Kidney epithelial cell (primary cell): Measurements from ENCODE around the gene COBL. TPM values are rescaled to one million over a fixed set of nuclear protein-coding genes. Genes with fewer than 3 reads are reported as not detected.

ENCODE experiments used
- DNase-seq: peaks from one replicate; pipeline ENCODE4 v3.0.0-alpha.2; 2010; ENCODE audit warnings: low read depth
- H3K27me3 ChIP-seq: 2 replicates; pipeline ENCODE4 v1.6.0; 2011; ENCODE audit warnings: low read length; ENCODE audit not compliant: control insufficient read depth, insufficient read depth
- H3K36me3 ChIP-seq: 2 replicates; pipeline ENCODE4 v1.5.1; 2011; ENCODE audit warnings: low read length; ENCODE audit not compliant: control insufficient read depth, insufficient read depth
- H3K4me3 ChIP-seq: 2 replicates; pipeline ENCODE4 v1.5.1; 2011; ENCODE audit warnings: low read depth, mild to moderate bottlenecking, control low read depth, low read length
- total RNA-seq: library from RNA; depleted of rRNA; stranded (reverse); fragments of >200 nt; gene quantifications from 2 replicates; pipeline ENCODE4 v1.2.3, GENCODE V29; 2015
- TF ChIP-seq, protein P1 (sequence below): IDR thresholded peaks from 2 replicates; pipeline ENCODE4 v1.5.1; 2011; ENCODE audit warnings: mild to moderate bottlenecking, moderate library complexity, low read length, control low read depth, inconsistent platforms; ENCODE audit not compliant: insufficient read depth, poor library complexity, severe bottlenecking

The COBL gene
- total RNA-seq, 1 donor from 2014 or later, result 7.1 TPM

DNA sequence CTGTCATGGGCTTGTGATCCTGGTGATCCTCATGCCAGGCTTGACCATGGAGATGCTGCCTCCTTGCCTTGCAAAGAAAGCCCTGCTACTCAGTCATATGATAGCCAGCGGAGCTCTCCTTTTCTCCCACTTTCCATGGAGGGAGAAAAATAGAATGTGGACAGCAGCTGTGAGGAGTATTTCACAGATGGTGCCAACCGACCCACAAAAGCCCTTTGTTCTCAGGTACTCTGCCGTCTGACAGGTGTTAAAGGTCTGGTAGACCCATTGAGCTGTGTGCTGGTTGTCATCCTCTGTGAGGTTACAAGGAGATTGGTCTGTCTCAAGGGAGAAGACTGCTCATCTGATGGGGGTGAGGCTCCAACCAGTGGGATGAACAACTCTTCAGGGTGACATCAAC is 29.5 kb upstream of the COBL start:
- no peak overlapping the region for H3K4me3 ChIP-seq
- no peaks in the 10 kb centered on the region for H3K27me3 ChIP-seq
- TF ChIP-seq, protein P1, sequence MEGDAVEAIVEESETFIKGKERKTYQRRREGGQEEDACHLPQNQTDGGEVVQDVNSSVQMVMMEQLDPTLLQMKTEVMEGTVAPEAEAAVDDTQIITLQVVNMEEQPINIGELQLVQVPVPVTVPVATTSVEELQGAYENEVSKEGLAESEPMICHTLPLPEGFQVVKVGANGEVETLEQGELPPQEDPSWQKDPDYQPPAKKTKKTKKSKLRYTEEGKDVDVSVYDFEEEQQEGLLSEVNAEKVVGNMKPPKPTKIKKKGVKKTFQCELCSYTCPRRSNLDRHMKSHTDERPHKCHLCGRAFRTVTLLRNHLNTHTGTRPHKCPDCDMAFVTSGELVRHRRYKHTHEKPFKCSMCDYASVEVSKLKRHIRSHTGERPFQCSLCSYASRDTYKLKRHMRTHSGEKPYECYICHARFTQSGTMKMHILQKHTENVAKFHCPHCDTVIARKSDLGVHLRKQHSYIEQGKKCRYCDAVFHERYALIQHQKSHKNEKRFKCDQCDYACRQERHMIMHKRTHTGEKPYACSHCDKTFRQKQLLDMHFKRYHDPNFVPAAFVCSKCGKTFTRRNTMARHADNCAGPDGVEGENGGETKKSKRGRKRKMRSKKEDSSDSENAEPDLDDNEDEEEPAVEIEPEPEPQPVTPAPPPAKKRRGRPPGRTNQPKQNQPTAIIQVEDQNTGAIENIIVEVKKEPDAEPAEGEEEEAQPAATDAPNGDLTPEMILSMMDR, result no peak
- no peak for DNase-seq
- no peaks in the 10 kb centered on the region for H3K36me3 ChIP-seq

DNA sequence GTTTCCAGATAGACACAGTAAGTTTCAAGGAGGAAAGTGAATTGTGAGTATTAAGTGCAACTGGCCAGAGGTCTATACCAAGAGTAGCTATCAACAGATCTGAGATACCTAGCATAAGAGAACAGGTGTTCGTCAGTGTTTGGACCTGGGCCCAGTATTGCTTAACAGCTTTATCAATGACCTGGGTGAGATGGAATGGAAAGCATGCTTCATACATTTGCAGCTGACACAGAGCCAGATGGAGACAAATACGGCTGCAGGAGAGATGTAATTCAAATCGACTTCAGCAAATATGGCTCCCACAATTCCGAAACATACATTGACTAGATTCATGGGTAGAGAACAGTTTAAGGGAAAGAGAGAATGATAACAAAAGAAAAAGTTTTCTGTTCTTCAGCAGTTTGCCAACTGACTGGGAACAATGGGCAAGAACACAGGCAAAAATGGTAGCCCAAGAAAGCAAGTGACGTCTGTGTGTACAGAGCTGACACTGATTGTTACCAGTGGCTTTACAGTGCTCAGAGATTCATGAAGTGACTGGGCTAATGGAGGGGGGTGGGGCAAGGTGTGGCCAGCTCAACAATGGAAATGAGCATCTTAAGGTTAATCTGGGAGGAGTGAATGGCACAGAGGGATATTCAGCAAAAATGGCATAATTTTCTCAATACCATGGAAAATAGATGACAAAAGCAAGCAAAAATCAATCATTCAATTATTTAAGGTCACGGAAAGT is 28.0 kb upstream of the COBL start:
- TF ChIP-seq, protein P1, result no peak

DNA sequence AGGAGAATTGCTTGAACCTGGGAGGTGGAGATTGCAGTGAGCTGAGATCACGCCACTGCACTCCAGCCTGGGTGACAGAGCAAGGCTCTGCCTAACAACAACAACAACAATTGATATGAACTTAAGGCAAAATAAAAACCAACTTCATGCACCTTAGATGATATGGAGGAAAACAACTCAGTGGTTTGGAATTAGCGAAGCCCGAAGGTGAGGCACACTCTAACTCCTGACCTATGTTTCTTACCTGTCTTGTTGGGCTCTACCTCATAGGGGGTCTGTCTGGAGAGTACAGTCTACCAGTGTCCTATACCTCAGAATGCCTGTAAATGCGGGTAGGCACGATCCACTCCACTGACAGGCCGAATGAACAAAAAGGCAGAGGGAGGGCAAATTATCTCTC is 24.3 kb upstream of the COBL start:
- Histone ChIP-seq H3K36me3 (no peaks in the 10 kb centered on the region), H3K4me3 (no peak overlapping the region), H3K27me3 (no peaks in the 10 kb centered on the region)
- TF ChIP-seq, protein P1, result no peak
- DNase-seq, result no peak

More for the DNA sequence above, 28.0 kb upstream of the COBL start:
- Histone ChIP-seq H3K4me3 (no peak overlapping the region), H3K36me3 (no peaks in the 10 kb centered on the region), H3K27me3 (no peaks in the 10 kb centered on the region)
- no peak for DNase-seq

DNA sequence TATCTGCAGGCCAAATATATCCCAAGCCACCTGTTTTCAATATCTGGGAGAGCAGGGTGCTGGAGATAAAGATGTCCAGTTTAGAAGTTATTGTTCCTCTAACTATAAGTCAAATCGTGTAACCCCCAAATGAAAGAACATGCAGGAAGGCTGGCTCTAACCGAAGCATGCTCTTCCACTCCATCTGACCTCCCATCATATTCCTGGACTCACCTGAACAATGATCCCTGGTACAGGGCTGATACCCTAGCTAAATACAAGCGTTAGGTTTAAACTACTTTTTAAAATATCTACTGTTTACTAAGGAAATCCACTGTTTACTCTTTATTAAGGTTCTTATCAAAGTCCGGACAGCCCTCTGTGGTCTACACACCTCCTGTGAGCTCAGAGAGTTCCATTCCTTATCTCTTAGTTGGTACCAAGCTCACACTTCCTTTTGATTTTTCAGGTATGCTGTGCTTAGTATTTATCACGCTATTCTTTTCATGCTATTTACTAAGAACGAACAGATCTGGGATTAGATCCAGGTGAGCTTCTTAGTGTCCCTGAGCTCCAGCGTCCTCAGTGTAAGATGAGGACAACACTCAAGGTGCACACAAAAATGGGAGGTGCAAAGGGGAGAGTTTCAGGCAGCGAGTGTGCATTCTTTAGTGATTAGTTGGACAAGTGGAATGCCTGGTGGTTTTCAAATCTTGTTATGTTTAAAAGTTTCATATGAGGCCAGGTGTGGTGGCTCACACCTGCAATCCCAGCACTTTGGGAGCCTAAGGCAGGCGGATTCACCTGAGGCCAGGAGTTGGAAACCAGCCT is 23.6 kb upstream of the COBL start:
- no peak for DNase-seq
- H3K36me3 ChIP-seq, result no peaks in the 10 kb centered on the region
- TF ChIP-seq, protein P1, result no peak
- H3K27me3 ChIP-seq, result no peaks in the 10 kb centered on the region
- H3K4me3 ChIP-seq, result no peak overlapping the region

DNA sequence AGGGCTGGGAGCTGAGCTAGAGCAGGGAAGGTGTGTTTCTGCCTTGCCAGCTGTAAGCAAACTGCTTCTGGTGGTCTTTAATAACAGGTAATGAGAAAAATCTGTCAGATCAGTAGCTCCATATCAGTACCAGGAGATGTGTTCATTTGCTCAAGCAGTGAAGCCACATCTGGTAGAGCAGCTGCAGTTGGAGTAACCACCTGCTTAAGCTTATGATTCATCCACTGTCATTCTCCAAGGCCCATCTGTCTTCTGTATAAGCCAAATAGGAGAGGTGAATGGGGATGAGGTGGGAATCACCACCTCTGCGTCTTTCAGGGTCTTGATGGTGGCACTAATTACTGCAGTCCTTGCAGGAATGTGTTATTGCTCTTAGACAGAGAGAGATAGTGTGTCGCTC is 18.4 kb upstream of the COBL start:
- TF ChIP-seq, protein P1, result no peak
- Histone ChIP-seq H3K36me3 (no peaks in the 10 kb centered on the region), H3K27me3 (no peaks in the 10 kb centered on the region), H3K4me3 (no peak overlapping the region)
- DNase-seq, result no peak
